B cell (primary cell): ENCODE data around the gene HHAT. TPM values are rescaled to one million over a fixed set of nuclear protein-coding genes. Genes with fewer than 3 reads are reported as not detected.

ENCODE experiments used
- ATAC-seq: fragments of 200-7000 bp; cut with Tn5 transposase; one replicate; pipeline ENCODE4 v1.10.0; 2021; ENCODE audit warnings: low read depth, mild to moderate bottlenecking, moderate number of reproducible peaks, moderate library complexity
- CTCF ChIA-PET: fragments of 350-600 bp; sonication (Branson Sonifier 250); formaldehyde crosslinking; loops from one replicate; lab custom pipeline; 2021; ENCODE audit warnings: antibody characterized with exemption, inconsistent platforms; lab: Charles Lee
- POLR2A ChIA-PET: fragments of 350-600 bp; sonication (Branson Sonifier 250); formaldehyde crosslinking; loops from one replicate; lab custom pipeline; 2021; ENCODE audit warnings: antibody characterized with exemption; lab: Charles Lee
- DNase-seq: peaks from one replicate; pipeline ENCODE4 v3.0.0; 2013
- H2AFZ ChIP-seq: 2 replicates; pipeline ENCODE4 v1.6.1; 2012; ENCODE audit warnings: mild to moderate bottlenecking, low read depth, low read length; ENCODE audit not compliant: insufficient read depth, poor library complexity, severe bottlenecking
- H3K27ac ChIP-seq, 2 donors: 1 replicate in 1 of 2; 2 replicates in 1 of 2; pipeline ENCODE4 v1.5.1; 2012 to 2013; ENCODE audit warnings: low read length in 2 of 2, mild to moderate bottlenecking in 2 of 2, moderate library complexity in 1 of 2
- H3K27me3 ChIP-seq, 4 experiments: fragments of 200-600 bp in 1 of 4; sonication (generic) in 1 of 4; replicated peaks in 1 of 4; 1 replicate in 2 of 4; 2 replicates in 2 of 4; pipeline versions ENCODE4 v1.6.1 to v1.7.0; 2013 to 2016; ENCODE audit warnings: low read length in 3 of 4, mild to moderate bottlenecking in 2 of 4, mixed read lengths in 1 of 4, moderate library complexity in 1 of 4; ENCODE audit not compliant: insufficient read depth in 4 of 4, control insufficient read depth in 3 of 4; ENCODE audit errors: control extremely low read depth in 1 of 4
- H3K36me3 ChIP-seq, 2 experiments: replicated peaks in 1 of 2; 1 replicate in 1 of 2; 2 replicates in 1 of 2; pipeline versions ENCODE4 v1.6.1 to v1.7.1; 2013; ENCODE audit warnings: low read length in 1 of 2; ENCODE audit not compliant: insufficient read depth in 2 of 2, control insufficient read depth in 1 of 2; ENCODE audit errors: control extremely low read depth in 1 of 2, extremely low read depth in 1 of 2
- H3K4me1 ChIP-seq, 2 donors: fragments of 200-600 bp in 1 of 2; sonication (generic) in 1 of 2; 1 replicate in 1 of 2; 2 replicates in 1 of 2; pipeline versions ENCODE4 v1.5.1 to v1.6.1; 2013 to 2017; ENCODE audit warnings: low read length in 2 of 2; ENCODE audit not compliant: control insufficient read depth in 2 of 2, insufficient read depth in 2 of 2
- H3K4me2 ChIP-seq: replicated peaks from 2 replicates; pipeline ENCODE3; 2012; ENCODE audit warnings: mild to moderate bottlenecking, low read depth, low read length; ENCODE audit not compliant: poor library complexity, severe bottlenecking
- H3K4me3 ChIP-seq, 5 experiments: fragments of 200-600 bp in 1 of 5; sonication (generic) in 1 of 5; 1 replicate in 3 of 5; 2 replicates in 2 of 5; pipeline versions ENCODE4 v1.5.1 to v1.7.0; 2011 to 2016; ENCODE audit warnings: low read length in 4 of 5, mild to moderate bottlenecking in 4 of 5, low read depth in 2 of 5, control low read depth in 1 of 5, moderate library complexity in 1 of 5; ENCODE audit not compliant: insufficient read depth in 1 of 5; ENCODE audit errors: control extremely low read depth in 1 of 5, extremely low read depth in 1 of 5
- H3K79me2 ChIP-seq: fragments of 200-600 bp; sonication (generic); one replicate; pipeline ENCODE4 v1.6.0; 2016; ENCODE audit warnings: low read length; ENCODE audit not compliant: control insufficient read depth, insufficient read depth
- H3K9ac ChIP-seq: fragments of 200-600 bp; sonication (generic); 2 replicates; pipeline ENCODE4 v1.6.1; 2017; ENCODE audit warnings: mild to moderate bottlenecking, low read length, moderate library complexity
- H3K9me3 ChIP-seq, 3 donors: one replicate each; pipeline versions ENCODE4 v1.6.1 to v1.7.1; 2013; ENCODE audit warnings: low read length in 2 of 3; ENCODE audit not compliant: control insufficient read depth in 2 of 3, insufficient read depth in 1 of 3; ENCODE audit errors: control extremely low read depth in 1 of 3
- H4K20me1 ChIP-seq: 2 replicates; pipeline ENCODE4 v1.6.0; 2012; ENCODE audit warnings: mild to moderate bottlenecking, low read length; ENCODE audit not compliant: insufficient read depth, control insufficient read depth, poor library complexity, severe bottlenecking
- H3K27ac Mint-ChIP-seq: one replicate; pipeline ENCODE4 v1.8.0; 2021; ENCODE audit warnings: mixed read lengths
- H3K27me3 Mint-ChIP-seq: one replicate; pipeline ENCODE4 v1.8.0; 2021; ENCODE audit warnings: mixed read lengths
- H3K4me1 Mint-ChIP-seq: one replicate; pipeline ENCODE4 v1.8.0; 2021; ENCODE audit warnings: mixed read lengths
- H3K4me3 Mint-ChIP-seq: one replicate; pipeline ENCODE4 v1.8.0; 2021; ENCODE audit warnings: mixed read lengths
- H3K9me3 Mint-ChIP-seq: one replicate; pipeline ENCODE4 v1.8.0; 2022; ENCODE audit warnings: mixed read lengths; ENCODE audit not compliant: insufficient read depth
- EZH2 ChIP-seq: IDR thresholded peaks from 2 replicates; pipeline ENCODE4 v1.6.1; 2012; ENCODE audit warnings: borderline replicate concordance, low read depth, mild to moderate bottlenecking, moderate library complexity, low read length; ENCODE audit not compliant: insufficient read depth, poor library complexity, severe bottlenecking
- WGBS: methylation state at CpG from one replicate; pipeline ENCODE4 v1.1.5; 2013; ENCODE audit warnings: missing lambda C conversion rate; ENCODE audit not compliant: insufficient coverage; 5-methylcytosine and 5-hydroxymethylcytosine counted together
- intact Hi-C: fragments of 100-400 bp; cut with micrococcal nuclease; formaldehyde crosslinking; loops from one replicate; pipeline ENCODE4 v1.10.0; 2022
- polyA plus RNA-seq: library from polyadenylated mRNA; depleted of rRNA; stranded (reverse); fragments of >200 nt; gene quantifications from 2 replicates; pipeline ENCODE4 v1.2.3, GENCODE V29; 2012
- total RNA-seq, 2 donors: library from RNA; stranded (reverse); fragments of 120-200 nt in 1 of 2; gene quantifications; 1 replicate in 1 of 2; 2 replicates in 1 of 2; pipeline versions ENCODE4 v1.2.3 to v1.2.4, GENCODE V29; 2013 to 2022
- TF ChIP-seq, protein P1 (sequence below): fragments of 200-600 bp; IDR thresholded peaks from one replicate; pipeline ENCODE4 v1.8.0; 2022; ENCODE audit warnings: antibody characterized with exemption, mild to moderate bottlenecking

HHAT gene
- total and polyA plus RNA-seq, 2 donors (not counting 1 experiment from before 2014, with no cell fraction given): 4.0 to 28.2 TPM

DNA sequence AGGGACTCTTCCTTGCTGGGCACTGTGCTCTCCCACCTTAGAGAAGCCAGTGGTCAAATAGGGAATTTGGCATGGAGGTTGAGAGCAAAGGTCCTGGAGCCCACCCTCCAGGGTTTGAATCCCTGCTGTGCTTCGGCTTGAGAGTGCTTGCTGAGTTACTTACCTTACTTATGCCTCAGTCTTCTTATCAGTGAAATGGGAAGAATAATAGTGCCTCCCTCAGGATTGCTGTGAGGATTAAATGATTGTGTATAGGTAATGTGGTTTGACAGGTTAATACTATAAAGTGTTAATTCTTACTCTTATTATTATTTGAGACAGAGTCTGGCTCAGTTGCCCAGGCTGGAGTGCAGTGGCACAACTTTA is 79.2 kb downstream of the HHAT start:
- DNase-seq (no peak), ATAC-seq (no peak)
- intact Hi-C loops: loop anchor here (1.0 to 2.0 kb wide), 2 partner anchors 727 to 1069 kb away; no protein-coding TSS in a partner anchor
- no peak overlapping the region for H3K9ac ChIP-seq
- no peaks in the 10 kb centered on the region for H3K27me3 Mint-ChIP-seq
- no peak overlapping the region for H3K4me3 ChIP-seq
- WGBS: no CpG with 5 or more reads among the region's 1 CpG
- ChIA-PET POLR2A (no interaction called here), CTCF (interaction anchor here (1.2 to 2.3 kb wide), 4 partner anchors 10 to 1246 kb away, joined by 3 to 10 read pairs (median 3); no protein-coding TSS in a partner anchor)
- H3K9me3 Mint-ChIP-seq: no peaks in the 10 kb centered on the region
- H3K27ac ChIP-seq: no peak overlapping the region
- no peaks in the 10 kb centered on the region for H4K20me1 ChIP-seq
- no peaks in the 10 kb centered on the region for H3K27me3 ChIP-seq
- TF ChIP-seq EZH2: no peak
- TF ChIP-seq, protein P1, sequence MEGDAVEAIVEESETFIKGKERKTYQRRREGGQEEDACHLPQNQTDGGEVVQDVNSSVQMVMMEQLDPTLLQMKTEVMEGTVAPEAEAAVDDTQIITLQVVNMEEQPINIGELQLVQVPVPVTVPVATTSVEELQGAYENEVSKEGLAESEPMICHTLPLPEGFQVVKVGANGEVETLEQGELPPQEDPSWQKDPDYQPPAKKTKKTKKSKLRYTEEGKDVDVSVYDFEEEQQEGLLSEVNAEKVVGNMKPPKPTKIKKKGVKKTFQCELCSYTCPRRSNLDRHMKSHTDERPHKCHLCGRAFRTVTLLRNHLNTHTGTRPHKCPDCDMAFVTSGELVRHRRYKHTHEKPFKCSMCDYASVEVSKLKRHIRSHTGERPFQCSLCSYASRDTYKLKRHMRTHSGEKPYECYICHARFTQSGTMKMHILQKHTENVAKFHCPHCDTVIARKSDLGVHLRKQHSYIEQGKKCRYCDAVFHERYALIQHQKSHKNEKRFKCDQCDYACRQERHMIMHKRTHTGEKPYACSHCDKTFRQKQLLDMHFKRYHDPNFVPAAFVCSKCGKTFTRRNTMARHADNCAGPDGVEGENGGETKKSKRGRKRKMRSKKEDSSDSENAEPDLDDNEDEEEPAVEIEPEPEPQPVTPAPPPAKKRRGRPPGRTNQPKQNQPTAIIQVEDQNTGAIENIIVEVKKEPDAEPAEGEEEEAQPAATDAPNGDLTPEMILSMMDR: no peak
- peaks cover 2% of the 10 kb centered on the region for H3K4me1 Mint-ChIP-seq
- H3K36me3 ChIP-seq: no peaks in the 10 kb centered on the region
- no peaks in the 10 kb centered on the region for H3K9me3 ChIP-seq
- no peak overlapping the region for H3K4me2 ChIP-seq
- no peaks in the 10 kb centered on the region for H3K4me1 ChIP-seq
- no peak overlapping the region for H3K4me3 Mint-ChIP-seq
- no peak overlapping the region for H3K27ac Mint-ChIP-seq
- no peaks in the 10 kb centered on the region for H3K79me2 ChIP-seq
- H2AFZ ChIP-seq: no peak overlapping the region

DNA sequence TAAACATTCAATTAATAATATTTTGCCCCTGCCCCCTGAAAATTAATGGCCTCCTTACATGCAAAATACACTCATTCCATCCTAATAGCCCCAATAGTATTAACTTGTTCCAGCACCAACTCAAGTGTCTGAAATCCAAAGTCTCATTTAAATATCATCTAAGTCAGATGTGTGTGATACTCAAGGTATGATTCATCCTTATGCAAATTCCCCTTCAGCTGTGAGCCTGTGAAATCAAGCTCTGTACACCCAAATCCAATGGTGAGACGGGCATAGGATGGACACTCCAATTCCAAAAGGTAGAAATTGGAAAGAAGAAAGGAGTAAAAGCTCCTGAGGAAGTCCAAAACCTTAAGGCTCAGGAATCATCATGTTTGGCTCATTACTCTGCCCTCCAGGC is 83.5 kb downstream of the HHAT start:
- H3K27ac Mint-ChIP-seq: no peak overlapping the region
- DNase-seq (no peak), ATAC-seq (no peak)
- H3K9me3 ChIP-seq: no peaks in the 10 kb centered on the region
- no peak overlapping the region for H2AFZ ChIP-seq
- H3K36me3 ChIP-seq: no peaks in the 10 kb centered on the region
- peaks cover 1% of the 10 kb centered on the region for H3K4me1 Mint-ChIP-seq
- H3K79me2 ChIP-seq: no peaks in the 10 kb centered on the region
- ChIA-PET POLR2A (no interaction called here), CTCF (no interaction called here)
- H3K4me3 Mint-ChIP-seq: no peak overlapping the region
- no peak overlapping the region for H3K27ac ChIP-seq
- H3K9me3 Mint-ChIP-seq: no peaks in the 10 kb centered on the region
- no peak overlapping the region for H3K4me3 ChIP-seq
- no peaks in the 10 kb centered on the region for H3K27me3 ChIP-seq
- H3K4me1 ChIP-seq: no peaks in the 10 kb centered on the region
- no peaks in the 10 kb centered on the region for H4K20me1 ChIP-seq
- intact Hi-C loops: no loop called here
- no CpG with 5 or more reads among the region's 1 CpG for WGBS
- no peak for TF ChIP-seq EZH2
- TF ChIP-seq, protein P1: no peak
- H3K27me3 Mint-ChIP-seq: no peaks in the 10 kb centered on the region
- no peak overlapping the region for H3K4me2 ChIP-seq
- no peak overlapping the region for H3K9ac ChIP-seq
